HG02840 (cell line): ENCODE results near the gene RPS15A.
A peak's percentile ranks its signal among the peaks of the same experiment; 100 is the strongest.

Experiments
- ATAC-seq: cut with Tn5 transposase; IDR thresholded peaks from one replicate; pipeline ENCODE4 v1.9.1; 2021; ENCODE audit warnings: mild to moderate bottlenecking, moderate library complexity, moderate number of reproducible peaks; ENCODE audit not compliant: unreplicated experiment, low FRiP score

The RPS15A gene

GRCh38 chr16:18789850-18790706, at the start of gene RPS15A:
TSS of gene RPS15A (minus strand) at chr16:18790334. CDS start at chr16:18789113, 1,221 bp downstream.
- ATAC-seq, result peak; percentile 86

GRCh38 chr16:18839555-18839954, 49.4 kb upstream of the RPS15A start:
- ATAC-seq, result no peak

- ATAC-seq, result no peak
Measured at GRCh38 chr16:18836702-18837101, 46.6 kb upstream of the RPS15A start.

- ATAC-seq, result no peak
Measured at GRCh38 chr16:18834864-18835263, 44.7 kb upstream of the RPS15A start.

- no peak for ATAC-seq
Measured at GRCh38 chr16:18833707-18834505, 43.8 kb upstream of the RPS15A start.

GRCh38 chr16:18832613-18833012, 42.5 kb upstream of the RPS15A start:
- ATAC-seq, result no peak

GRCh38 chr16:18832006-18832405, 41.9 kb upstream of the RPS15A start:
- ATAC-seq, result no peak

DNA sequence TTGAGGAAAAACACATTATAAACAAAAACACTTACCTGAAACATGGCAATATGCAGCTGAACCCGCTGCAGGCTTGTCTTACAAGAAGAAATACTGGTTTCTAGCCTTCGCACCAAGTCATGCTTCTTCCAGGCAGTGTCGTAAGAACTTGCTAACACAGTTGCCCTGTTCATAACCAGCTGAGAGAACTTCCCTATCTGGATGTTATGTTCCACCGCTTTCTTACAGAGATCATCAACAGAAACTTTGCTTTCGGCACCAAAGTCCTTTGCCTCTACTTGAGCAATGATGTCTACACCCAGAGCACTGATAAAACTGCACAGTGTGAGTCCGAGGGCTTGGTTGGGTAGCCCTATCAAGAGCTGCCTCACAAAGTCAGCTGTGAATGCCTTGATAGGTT, 39.1 kb upstream of the RPS15A start:
- no peak for ATAC-seq

DNA sequence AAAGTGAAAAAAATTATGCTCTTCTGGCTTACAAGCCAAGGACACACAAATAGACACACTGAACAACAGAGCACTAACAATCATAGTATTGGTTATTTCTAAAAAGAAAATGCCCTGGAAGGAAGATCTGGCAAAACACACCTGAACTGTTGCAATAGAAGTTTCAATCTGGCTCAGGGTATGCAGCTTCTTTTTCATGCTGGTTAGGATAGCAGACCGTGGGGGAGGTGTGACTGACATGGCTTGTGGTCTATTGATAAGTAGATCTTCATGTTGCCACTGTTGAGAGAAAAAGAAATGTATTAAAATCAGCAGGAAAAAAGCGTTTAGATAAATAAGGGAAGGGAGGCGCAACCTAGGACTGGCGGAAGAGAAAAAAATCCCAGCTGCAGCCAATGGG, 37.8 kb upstream of the RPS15A start:
- no peak for ATAC-seq

DNA sequence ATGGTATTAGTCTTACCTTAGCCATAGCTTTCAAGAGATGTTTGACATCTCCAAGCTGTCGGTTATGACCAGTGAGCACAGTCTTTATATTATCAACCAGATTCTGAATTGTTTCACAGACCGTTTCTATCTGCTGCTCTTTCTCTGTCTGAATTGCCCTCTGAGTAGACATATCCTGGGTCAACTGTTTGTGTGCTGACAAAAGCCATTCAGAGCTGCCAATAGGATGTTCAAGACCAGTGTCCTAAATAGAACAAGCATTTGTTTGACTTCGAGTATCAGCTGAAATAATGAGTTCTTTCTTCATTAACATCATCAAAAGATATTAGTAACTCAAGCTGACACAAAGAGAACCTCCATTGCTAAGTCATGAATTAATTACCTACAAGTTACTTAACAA, 26.2 kb upstream of the RPS15A start:
- no peak for ATAC-seq

DNA sequence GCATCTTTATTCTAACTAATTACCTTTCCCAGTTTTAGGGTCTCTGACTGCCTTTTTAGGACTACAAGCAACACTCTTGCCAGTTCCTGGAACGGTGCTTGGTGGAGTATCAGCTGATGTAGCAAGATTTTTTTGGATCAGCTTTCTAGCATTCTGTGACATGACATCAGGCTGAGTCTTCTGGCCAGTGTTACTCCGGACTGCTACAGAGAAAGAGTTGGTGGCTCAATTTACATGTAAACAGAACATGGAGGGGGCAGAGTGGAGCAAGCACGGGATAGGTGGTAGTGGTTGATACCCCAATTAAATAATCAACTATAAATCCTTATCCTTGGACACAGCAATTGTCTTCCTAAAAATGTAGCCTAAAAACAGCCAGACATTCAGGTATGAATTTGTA, 21.8 kb upstream of the RPS15A start:
- no peak for ATAC-seq

DNA sequence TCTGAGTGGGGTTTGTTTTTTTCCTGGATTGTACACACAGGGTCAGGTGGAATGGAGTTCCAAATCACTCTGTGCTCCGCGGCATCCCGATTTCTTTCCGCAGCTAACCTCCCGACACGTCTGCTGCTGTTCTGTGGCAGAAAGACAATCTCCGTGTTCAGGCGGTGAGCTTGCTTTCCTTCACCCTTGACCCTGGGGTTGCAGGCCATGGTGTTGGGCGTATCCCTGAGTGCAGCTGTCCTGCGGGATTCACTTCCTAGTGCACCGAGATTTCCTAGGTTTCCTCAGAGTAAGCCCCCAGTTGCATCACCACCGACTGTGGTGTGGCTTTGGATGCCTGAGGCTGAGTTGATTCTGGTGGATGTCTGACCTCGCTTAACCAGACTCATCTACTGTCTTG, 19.0 kb upstream of the RPS15A start:
- no peak for ATAC-seq

DNA sequence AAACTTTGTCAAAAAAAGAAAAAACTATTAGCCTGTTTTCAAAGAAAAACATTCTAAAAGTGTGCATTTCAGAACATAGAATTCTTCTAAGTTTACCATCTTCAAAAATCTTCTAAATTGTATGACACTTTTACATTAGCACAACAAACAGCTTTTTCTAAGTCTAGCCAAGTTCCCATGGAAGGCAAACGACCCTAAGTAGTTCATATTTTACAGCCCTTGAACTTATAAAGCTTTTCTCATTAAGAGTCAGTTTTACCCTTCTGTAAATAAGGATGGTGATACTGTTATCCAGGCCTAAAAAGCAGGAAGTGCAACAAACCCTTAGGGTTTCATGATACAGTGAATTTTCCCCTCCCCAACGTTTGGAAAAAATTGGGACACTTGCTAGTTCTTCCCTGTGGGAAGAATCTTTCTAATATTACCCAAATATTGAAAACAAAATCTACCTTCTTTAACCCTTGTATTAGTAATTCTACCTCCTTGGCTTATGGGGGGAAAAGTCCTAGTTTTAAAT, 15.2 kb upstream of the RPS15A start:
- ATAC-seq, result no peak

DNA sequence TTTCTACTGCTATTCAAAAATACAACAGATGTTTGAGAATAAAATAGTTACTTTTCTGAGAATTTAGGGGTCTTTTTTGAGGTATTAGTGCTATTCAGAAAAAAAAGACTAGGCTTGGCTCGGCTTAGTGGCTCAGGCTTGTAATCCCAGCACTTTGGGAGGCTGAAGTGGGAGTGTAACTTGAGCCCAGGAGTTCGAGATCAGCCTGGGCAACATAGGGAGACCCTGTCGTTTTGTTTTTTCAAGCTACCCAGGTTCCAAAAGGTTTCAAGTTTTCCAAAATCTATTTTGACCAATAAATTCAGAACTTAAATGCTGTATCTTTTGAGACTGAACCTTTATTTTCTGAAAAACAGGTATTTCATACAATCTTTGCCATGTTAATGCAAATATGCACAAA, 14.4 kb upstream of the RPS15A start:
- no peak for ATAC-seq

GRCh38 chr16:18803569-18804462, 13.7 kb upstream of the RPS15A start:
- ATAC-seq, result no peak

GRCh38 chr16:18802767-18803343, 12.7 kb upstream of the RPS15A start:
- ATAC-seq, result no peak

DNA sequence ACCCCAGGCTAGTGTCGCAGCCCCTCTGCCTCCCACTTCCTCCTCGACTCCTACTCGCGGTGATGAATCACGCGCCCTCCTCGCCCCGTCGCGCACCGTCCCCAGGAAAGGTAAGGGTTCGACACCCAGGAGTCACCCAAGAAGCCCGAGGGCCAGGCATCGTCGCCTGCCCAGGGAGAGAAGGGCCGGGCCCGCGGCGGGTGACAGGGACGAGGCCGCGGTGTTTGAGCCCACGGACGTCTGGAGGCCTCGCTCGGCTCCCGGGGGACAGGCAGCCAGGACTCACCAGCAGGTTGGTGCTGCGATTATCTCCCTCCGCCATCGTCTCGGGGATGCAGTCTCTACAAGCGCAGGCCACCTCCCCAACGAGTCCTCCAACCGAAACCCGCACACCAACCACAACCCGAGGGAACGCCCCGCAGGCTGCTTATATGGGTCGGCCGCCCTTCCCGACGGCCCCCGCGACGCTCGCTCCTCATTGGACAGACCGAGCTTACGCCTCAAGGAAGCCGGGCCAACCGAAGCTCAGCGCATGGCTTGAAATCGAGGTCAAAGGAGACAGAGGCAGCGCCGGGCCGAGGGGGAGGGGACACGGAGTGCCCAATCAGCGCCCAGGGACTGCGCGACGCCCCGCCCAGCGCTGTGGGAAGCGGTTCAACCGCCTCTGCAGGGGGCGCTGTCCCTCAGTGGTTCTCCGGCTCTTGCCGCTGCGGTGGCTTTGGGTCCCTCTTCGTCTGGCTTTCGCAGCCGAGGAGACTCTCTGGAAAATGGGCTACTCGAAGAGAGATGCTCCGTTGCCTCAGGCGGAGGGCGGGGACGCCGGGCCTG, 11.2 kb upstream of the RPS15A start, which contains the start of gene ARL6IP1:
Gene ARL6IP1 (minus strand): TSS at position 405 of the 828 bp plus-strand sequence. CDS start 83 bp downstream, at position 322.
- ATAC-seq, result peak; percentile 95

DNA sequence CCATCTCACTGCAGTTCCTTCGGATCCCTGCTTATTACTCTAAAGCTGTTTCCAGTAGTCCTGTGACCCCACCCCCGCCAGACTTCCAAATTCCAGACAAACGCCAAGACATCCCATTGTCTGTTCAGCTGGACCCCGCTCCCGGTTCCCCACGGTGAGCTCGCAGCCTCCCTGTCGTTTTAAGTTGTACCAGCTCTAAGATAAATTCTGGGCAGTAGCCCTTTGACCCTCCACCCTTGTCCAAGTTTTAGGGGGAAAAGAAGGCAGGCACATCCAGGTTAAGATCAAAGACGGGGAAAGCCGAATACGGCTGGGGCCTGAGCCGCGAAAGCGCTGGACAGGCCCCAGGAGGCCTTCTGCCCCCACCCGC, 10.6 kb upstream of the RPS15A start:
- no peak for ATAC-seq

DNA sequence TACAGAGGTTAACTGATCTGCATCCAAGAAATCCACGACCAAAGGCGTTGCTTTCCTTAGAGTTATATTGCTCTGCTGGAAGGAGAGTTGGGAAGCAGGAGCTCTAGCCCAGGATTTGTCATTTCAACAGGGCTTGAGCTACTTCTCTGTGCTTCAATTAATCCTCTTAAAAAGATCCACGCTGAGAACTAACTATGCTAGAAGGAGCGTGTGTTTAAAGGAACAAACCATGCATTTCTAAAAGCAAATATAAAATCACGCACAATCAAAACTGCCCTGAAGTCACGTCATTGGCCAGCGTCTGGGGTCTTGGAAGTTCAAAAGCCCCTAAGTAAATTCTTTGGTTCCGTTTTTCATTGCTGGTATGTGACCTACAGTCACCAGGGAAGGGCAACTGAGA, 10.2 kb upstream of the RPS15A start:
- no peak for ATAC-seq
